HG03575 (cell line): ENCODE data around the gene IL22.

Experiments used
- ATAC-seq: cut with Tn5 transposase; IDR thresholded peaks from one replicate; pipeline ENCODE4 v1.9.1; 2021; ENCODE audit not compliant: unreplicated experiment, insufficient number of reproducible peaks, low FRiP score; ENCODE audit errors: extremely low read depth

Gene IL22

GRCh38 chr12:68198507-68199086 is 54.8 kb downstream of the IL22 start:
- no peak for ATAC-seq
